Sciatic nerve (tissue), 2 donors: ENCODE measurements around the gene LCE4A. TPM values are rescaled to one million over a fixed set of nuclear protein-coding genes. Genes with fewer than 3 reads are reported as not detected.

Source experiments
- ATAC-seq: fragments of 200-7000 bp; cut with Tn5 transposase; one replicate; pipeline ENCODE4 v1.9.1; 2020; ENCODE audit warnings: mild to moderate bottlenecking, moderate library complexity
- DNase-seq: peaks from one replicate; pipeline ENCODE4 v3.0.0-alpha.2; 2020; ENCODE audit warnings: low spot score
- intact Hi-C: fragments of 100-400 bp; cut with DNase I; formaldehyde crosslinking; loops from one replicate; pipeline ENCODE4 v1.14.2; 2022
- total RNA-seq: library from RNA; stranded (reverse); fragmentation: NEBNext Ultra II Directional; extraction: Animal tissue kit (Norgen Biotek cat#: 25700); gene quantifications from one replicate; pipeline ENCODE4 v1.2.1, GENCODE V29; 2021
- donor health status: DM: no; HTN: no; CAD: no.
- donor health status: DM: no; HTN: no; CAD: no.

The LCE4A gene
- total RNA-seq, 1 donor from 2014 or later, result not detected

DNA sequence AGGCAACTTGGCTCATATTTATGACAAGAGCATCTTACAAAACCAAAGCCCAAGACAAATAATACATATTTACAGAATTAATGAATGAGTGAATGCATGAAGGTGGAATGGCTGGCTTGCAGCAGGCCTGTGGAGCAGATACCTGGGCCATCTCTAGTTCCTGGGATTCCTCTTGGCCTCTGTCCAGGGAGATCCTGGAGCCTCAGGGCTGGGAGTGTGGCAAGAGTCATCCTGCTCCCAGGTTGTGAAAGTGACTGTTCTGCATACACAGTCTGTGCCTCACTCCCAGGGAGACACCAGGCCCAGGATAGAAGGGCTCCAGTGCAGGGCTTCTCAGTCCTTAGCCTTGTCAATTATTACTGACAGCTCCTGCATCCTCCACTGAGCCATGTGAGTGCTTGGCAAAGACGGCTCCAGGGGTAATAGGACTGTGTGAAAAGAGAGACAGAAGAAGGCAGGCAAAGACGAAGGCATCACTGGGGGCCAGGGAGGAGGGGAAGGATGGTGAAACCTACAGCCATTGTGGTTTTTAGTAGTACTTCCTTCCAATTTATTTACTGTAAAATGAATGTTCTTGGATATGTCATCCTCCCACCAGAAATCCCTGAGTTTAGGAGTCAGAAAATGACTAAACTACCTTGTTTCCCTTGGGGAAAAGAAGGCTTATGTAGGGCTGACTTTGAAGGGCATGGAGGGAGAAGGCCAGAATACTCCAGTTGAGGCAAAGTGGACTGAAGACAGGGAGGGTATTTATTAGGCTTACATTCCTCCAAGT, 35.6 kb downstream of the LCE4A start:
- DNase-seq (no peak), ATAC-seq (no peak)
- intact Hi-C loops, result no loop called here

- ATAC-seq (no peak), DNase-seq (no peak)
- intact Hi-C loops, result no loop called here
These were observed 37.3 kb downstream of the LCE4A start for GRCh38 chr1:152745289-152745704.

DNA sequence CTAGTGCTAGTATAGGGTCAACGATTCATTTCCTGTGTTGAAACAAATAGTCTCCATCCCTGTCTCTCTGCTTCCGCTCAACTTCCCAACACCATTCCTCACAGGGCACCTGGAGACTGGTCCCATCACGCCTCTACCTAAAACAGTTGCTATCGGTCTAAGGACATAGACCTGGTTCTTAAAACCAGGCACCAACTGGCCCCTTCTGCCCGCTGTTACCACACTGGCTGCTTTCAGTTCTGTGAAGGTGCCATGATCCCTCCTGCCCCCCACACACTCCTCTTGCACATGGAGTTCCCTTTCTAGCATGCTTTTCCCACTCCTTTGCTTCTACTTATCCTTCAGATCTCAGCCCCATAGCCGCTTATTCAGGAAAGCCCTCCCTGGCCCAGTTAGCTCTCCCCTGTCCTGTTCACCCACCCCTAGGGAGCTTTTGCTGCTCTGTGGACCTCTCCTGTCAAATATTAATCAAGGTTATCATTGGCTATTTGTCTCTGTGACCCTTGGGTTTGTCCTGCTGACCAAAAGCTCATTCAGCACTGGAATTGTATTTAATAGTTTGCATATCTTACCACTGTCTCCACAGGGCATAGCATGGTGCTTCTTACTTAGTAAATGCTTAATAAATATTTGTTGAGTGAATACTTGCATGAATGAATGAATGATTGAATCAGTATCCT, 37.9 kb downstream of the LCE4A start:
- no peak for DNase-seq
- no peak for ATAC-seq
- intact Hi-C loops, result no loop called here

- ATAC-seq (no peak), DNase-seq (no peak)
- intact Hi-C loops, result no loop called here
These were observed 39.9 kb downstream of the LCE4A start for GRCh38 chr1:152747831-152748230.

DNA sequence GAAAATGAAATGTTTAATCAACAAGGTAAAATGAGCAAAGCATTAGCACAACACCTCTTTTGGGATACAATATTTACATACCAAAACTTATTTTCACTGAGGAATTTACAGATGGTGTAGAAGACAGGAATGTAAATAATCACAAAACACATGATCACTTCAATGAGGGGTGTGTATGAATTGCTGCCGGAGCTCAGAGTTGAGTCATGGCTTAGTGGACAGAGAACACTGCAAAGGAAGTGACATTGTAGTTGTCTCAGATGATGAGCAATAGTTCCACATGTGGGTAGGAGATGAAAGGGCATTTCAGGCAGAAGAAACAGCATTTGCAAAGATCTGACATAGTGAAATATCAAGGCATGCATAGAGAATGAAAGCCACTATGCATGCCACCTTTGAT, 44.3 kb downstream of the LCE4A start:
- intact Hi-C loops, result no loop called here
- no peak for DNase-seq
- no peak for ATAC-seq

GRCh38 chr1:152753586-152753985, 45.6 kb downstream of the LCE4A start:
- DNase-seq (no peak), ATAC-seq (no peak)
- intact Hi-C loops, result no loop called here

DNA sequence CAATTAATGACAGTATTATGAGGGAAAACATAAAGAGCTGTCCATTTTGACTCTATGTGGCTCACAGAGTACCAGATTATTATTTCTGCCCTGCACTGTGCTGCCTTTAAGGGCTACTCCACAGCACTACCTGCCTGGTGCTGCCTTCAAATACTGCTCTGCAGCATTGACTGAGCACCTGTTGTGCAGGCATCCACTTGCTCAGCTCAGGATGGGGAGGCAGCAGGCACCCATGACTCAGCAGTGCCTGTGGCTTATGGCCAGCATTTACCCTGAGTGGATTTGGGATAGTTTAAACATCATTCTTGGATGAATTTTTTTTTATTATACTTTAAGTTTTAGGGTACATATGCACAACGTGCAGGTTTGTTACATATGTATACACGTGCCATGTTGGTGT, 48.9 kb downstream of the LCE4A start:
- no peak for ATAC-seq

GRCh38 chr1:152757747-152758146, 49.8 kb downstream of the LCE4A start, which contains the start of gene KPRP:
Gene KPRP, plus strand, starts transcription at chr1:152758025. Its CDS starts 1,564 bp downstream, at chr1:152759589.
- ATAC-seq, result no peak
- no peak for DNase-seq
- intact Hi-C loops, result no loop called here

More for the DNA sequence above, 48.9 kb downstream of the LCE4A start:
- DNase-seq, result no peak
- intact Hi-C loops, result no loop called here

- intact Hi-C loops, result no loop called here
- no peak for DNase-seq
- no peak for ATAC-seq
These were observed 50.7 kb downstream of the LCE4A start for GRCh38 chr1:152758636-152759035.

Other genes starting within 250 kb of the LCE4A start
- gene LCE5A, start 197.4 kb upstream of the LCE4A start, total RNA-seq, result not detected
- gene CRCT1, start 193.7 kb upstream of the LCE4A start, total RNA-seq, result not detected
- gene LCE3E, start 141.4 kb upstream of the LCE4A start, total RNA-seq, result not detected
- gene LCE3D, start 127.6 kb upstream of the LCE4A start, total RNA-seq, result not detected
- gene LCE3C, start 107.9 kb upstream of the LCE4A start, total RNA-seq, result not detected
- not detected for gene LCE3B, start 94.3 kb upstream of the LCE4A start, total RNA-seq
- gene LCE3A, start 85.1 kb upstream of the LCE4A start, total RNA-seq, result not detected
- gene LCE2D, start 44.8 kb upstream of the LCE4A start, total RNA-seq, result not detected
- not detected for gene LCE2C, start 32.9 kb upstream of the LCE4A start, total RNA-seq
- gene LCE2B, start 22.0 kb upstream of the LCE4A start, total RNA-seq, result not detected
- gene LCE2A, start 9.8 kb upstream of the LCE4A start, total RNA-seq, result not detected
- gene KPRP, start 49.9 kb downstream of the LCE4A start, total RNA-seq, result not detected
- not detected for gene LCE1F, start 67.0 kb downstream of the LCE4A start, total RNA-seq
- gene LCE1E, start 78.1 kb downstream of the LCE4A start, total RNA-seq, result not detected
- not detected for gene LCE1D, start 88.6 kb downstream of the LCE4A start, total RNA-seq
- gene LCE1C, start 98.5 kb downstream of the LCE4A start, total RNA-seq, result not detected
- not detected for gene LCE1B, start 103.8 kb downstream of the LCE4A start, total RNA-seq
- gene LCE1A, start 119.3 kb downstream of the LCE4A start, total RNA-seq, result not detected
- gene LCE6A, start 134.7 kb downstream of the LCE4A start, total RNA-seq, result not detected
- gene LCE7A, start 151.8 kb downstream of the LCE4A start, total RNA-seq, result not detected
- not detected for gene SMCP, start 170.2 kb downstream of the LCE4A start, total RNA-seq
- gene IVL, start 200.4 kb downstream of the LCE4A start, total RNA-seq, result not detected
- gene SPRR5, start 239.0 kb downstream of the LCE4A start, total RNA-seq, result not detected